Smooth muscle cell of the brain vasculature (primary cell): ENCODE data around the gene TIMMDC1.

ENCODE experiments used
- DNase-seq: peaks from one replicate; pipeline ENCODE4 v3.0.0-alpha.2; 2012; ENCODE audit warnings: low read depth, low spot score

The TIMMDC1 gene

GRCh38 chr3:119498186-119499011 lies at the start of gene TIMMDC1:
Gene TIMMDC1, plus strand, starts transcription at chr3:119498547. Its CDS starts 187 bp downstream, at chr3:119498734.
- peak; percentile 84 for DNase-seq

- DNase-seq, result no peak
These were observed 44.5 kb upstream of the TIMMDC1 start for GRCh38 chr3:119453822-119454221.

- no peak for DNase-seq
These were observed 41.9 kb upstream of the TIMMDC1 start for GRCh38 chr3:119456469-119456868.

- DNase-seq, result no peak
These were observed 41.1 kb upstream of the TIMMDC1 start for GRCh38 chr3:119457246-119457645.

- DNase-seq, result peak; percentile 97
These were observed 34.9 kb upstream of the TIMMDC1 start, which contains the start of gene TMEM39A for GRCh38 chr3:119463171-119464169. Gene TMEM39A, minus strand, starts transcription at chr3:119463615. Its CDS starts 1,541 bp downstream, at chr3:119462074.

- no peak for DNase-seq
These were observed 30.3 kb upstream of the TIMMDC1 start for GRCh38 chr3:119468041-119468440.

GRCh38 chr3:119469418-119470189 lies 28.7 kb upstream of the TIMMDC1 start:
- DNase-seq, result no peak

- no peak for DNase-seq
These were observed 27.5 kb upstream of the TIMMDC1 start for GRCh38 chr3:119470866-119471265.

GRCh38 chr3:119481079-119481478 lies 17.3 kb upstream of the TIMMDC1 start:
- no peak for DNase-seq

GRCh38 chr3:119483101-119483500 lies 15.2 kb upstream of the TIMMDC1 start:
- DNase-seq, result no peak

- no peak for DNase-seq
These were observed 12.8 kb upstream of the TIMMDC1 start for GRCh38 chr3:119485563-119485962.

- DNase-seq, result no peak
These were observed 8.2 kb upstream of the TIMMDC1 start for GRCh38 chr3:119490153-119490552.

GRCh38 chr3:119492128-119492527 lies 6.2 kb upstream of the TIMMDC1 start:
- DNase-seq, result no peak

GRCh38 chr3:119492810-119493209 lies 5.5 kb upstream of the TIMMDC1 start:
- no peak for DNase-seq

- DNase-seq, result no peak
These were observed 3.8 kb upstream of the TIMMDC1 start for GRCh38 chr3:119494597-119494996.

- no peak for DNase-seq
These were observed 544 bp upstream of the TIMMDC1 start for GRCh38 chr3:119497820-119498185.

- no peak for DNase-seq
These were observed 1.9 kb downstream of the TIMMDC1 start for GRCh38 chr3:119500265-119500664.

- DNase-seq, result no peak
These were observed 2.6 kb downstream of the TIMMDC1 start for GRCh38 chr3:119500901-119501300.

- DNase-seq, result no peak
These were observed 8.3 kb downstream of the TIMMDC1 start for GRCh38 chr3:119506631-119507030.

GRCh38 chr3:119507404-119507803 lies 9.1 kb downstream of the TIMMDC1 start:
- no peak for DNase-seq

- no peak for DNase-seq
These were observed 10.0 kb downstream of the TIMMDC1 start for GRCh38 chr3:119508172-119508845.
